Lung (tissue), 12 donors: ENCODE data around the gene PHF21A. TPM values are rescaled to one million over a fixed set of nuclear protein-coding genes. Genes with fewer than 3 reads are reported as not detected.

Experiments
- ATAC-seq: fragments of 200-7000 bp; cut with Tn5 transposase; one replicate; pipeline ENCODE4 v1.9.1; 2020; ENCODE audit warnings: moderate number of reproducible peaks; ENCODE audit not compliant: insufficient read depth, low FRiP score
- DNase-seq, 3 donors: peaks; one replicate each; pipeline ENCODE4 v3.0.0-alpha.2; 2013 to 2017
- H3K27ac ChIP-seq, 2 donors: one replicate each; pipeline ENCODE4 v1.5.1; 2013; ENCODE audit warnings: mild to moderate bottlenecking in 2 of 2, moderate library complexity in 2 of 2, control low read depth in 1 of 2, inconsistent platforms in 1 of 2, low read depth in 1 of 2, low read length in 1 of 2
- H3K27me3 ChIP-seq, 3 donors: one replicate each; pipeline ENCODE4 v1.5.1; 2013; ENCODE audit warnings: low read length in 2 of 3; ENCODE audit not compliant: control insufficient read depth in 3 of 3, insufficient read depth in 3 of 3
- H3K36me3 ChIP-seq, 4 donors: one replicate each; pipeline ENCODE4 v1.5.1; 2013; ENCODE audit warnings: low read length in 4 of 4, mild to moderate bottlenecking in 1 of 4, moderate library complexity in 1 of 4; ENCODE audit not compliant: control insufficient read depth in 4 of 4, insufficient read depth in 4 of 4
- H3K4me1 ChIP-seq, 5 donors: one replicate each; pipeline ENCODE4 v1.5.1; 2013; ENCODE audit warnings: low read length in 5 of 5, mild to moderate bottlenecking in 2 of 5, moderate library complexity in 1 of 5; ENCODE audit not compliant: control insufficient read depth in 5 of 5, insufficient read depth in 5 of 5
- H3K4me3 ChIP-seq: one replicate; pipeline ENCODE4 v1.5.1; 2013; ENCODE audit warnings: mild to moderate bottlenecking, control low read depth, moderate library complexity
- H3K9ac ChIP-seq, 2 donors: one replicate each; pipeline ENCODE4 v1.5.1; 2013; ENCODE audit warnings: low read length in 2 of 2, control low read depth in 1 of 2; ENCODE audit not compliant: insufficient read depth in 1 of 2
- H3K9me3 ChIP-seq, 4 donors: one replicate each; pipeline ENCODE4 v1.5.1; 2013; ENCODE audit warnings: low read length in 3 of 4, mild to moderate bottlenecking in 1 of 4, moderate library complexity in 1 of 4; ENCODE audit not compliant: control insufficient read depth in 4 of 4, insufficient read depth in 3 of 4
- CTCF ChIP-seq: IDR thresholded peaks from 2 replicates; pipeline ENCODE4 v1.5.1; 2012; ENCODE audit warnings: mild to moderate bottlenecking; ENCODE audit errors: control extremely low read depth, extremely low read depth
- WGBS, 2 donors: extraction: QIAGEN DNeasy Blood & Tissue Kit; methylation state at CpG; one replicate each; pipeline ENCODE4 v1.1.7; 2013; 5-methylcytosine and 5-hydroxymethylcytosine counted together
- polyA plus RNA-seq, 2 donors: library from polyadenylated mRNA; stranded (reverse); fragments of 200-250 nt; gene quantifications; one replicate each; pipeline ENCODE4 v1.2.1, GENCODE V29; 2013
- total RNA-seq, 2 donors: library from RNA; depleted of rRNA in 1 of 2; stranded (reverse); fragments of >200 nt in 1 of 2; gene quantifications; one replicate each; pipeline ENCODE4 v1.2.1, GENCODE V29; 2014 to 2021
- donor health status: control.
- donor health status: control.
- donor health status: Bipolar disorder and iron deficiency.
- donor health status: healthy.
- donor health status: DM: yes; HTN: yes; CAD: no.

PHF21A gene
- total and polyA plus RNA-seq, 4 donors = 16.2 to 57.0 (median 29.9) TPM

GRCh38 chr11:45910623-45911022 lies 210.6 kb downstream of the PHF21A start:
- Histone ChIP-seq H3K27ac (no peak overlapping the region), H3K4me3 (no peak overlapping the region), H3K27me3 (no peaks in the 10 kb centered on the region), H3K4me1 (peaks cover 0 to 7% (median 0%) of the 10 kb centered on the region in 5 donors), H3K9me3 (no peaks in the 10 kb centered on the region), H3K36me3 (peaks cover 5 to 57% (median 12%) of the 10 kb centered on the region in 4 donors), H3K9ac (no peak overlapping the region)
- 89 to 93% methylated on average over 9 of the region's 9 CpGs for WGBS, 2 donors
- ATAC-seq (no peak), DNase-seq (no peak)
- no peak for TF ChIP-seq CTCF

- ATAC-seq (no peak), DNase-seq (no peak)
- 89 to 91% methylated on average over 32 of the region's 32 CpGs for WGBS, 2 donors
- H3K4me1 ChIP-seq = peaks cover 0 to 7% (median 0%) of the 10 kb centered on the region in 5 donors
- no peak overlapping the region for H3K4me3 ChIP-seq
- no peak overlapping the region for H3K27ac ChIP-seq
- no peak for TF ChIP-seq CTCF
- no peaks in the 10 kb centered on the region for H3K27me3 ChIP-seq
- H3K9ac ChIP-seq = no peak overlapping the region
- H3K9me3 ChIP-seq = no peaks in the 10 kb centered on the region
- H3K36me3 ChIP-seq = peaks cover 4 to 50% (median 10%) of the 10 kb centered on the region in 4 donors
Observed at GRCh38 chr11:45909594-45910475, 211.4 kb downstream of the PHF21A start.

- ATAC-seq (no peak), DNase-seq (peak in 2 of 3 donors; percentile 32 to 44)
- WGBS, 2 donors = 75 to 81% methylated on average over 8 of the region's 8 CpGs
- Histone ChIP-seq H3K4me3 (no peak overlapping the region), H3K9ac (no peak overlapping the region), H3K27ac (no peak overlapping the region), H3K36me3 (peaks cover 0 to 31% (median 6%) of the 10 kb centered on the region in 4 donors), H3K9me3 (no peaks in the 10 kb centered on the region), H3K4me1 (peaks cover 0 to 7% (median 0%) of the 10 kb centered on the region in 5 donors), H3K27me3 (no peaks in the 10 kb centered on the region)
- TF ChIP-seq CTCF = no peak
Observed at GRCh38 chr11:45907911-45908370, 213.3 kb downstream of the PHF21A start.
